Smooth muscle cell (in vitro differentiated cells): Measurements from ENCODE around the gene CLCNKA. TPM values are rescaled to one million over a fixed set of nuclear protein-coding genes. Genes with fewer than 3 reads are reported as not detected.

Source experiments
- DNase-seq: peaks from one replicate; lab custom pipeline; 2025; ENCODE audit not compliant: unreplicated experiment; lab: John Stamatoyannopoulos, UW
- H2AFZ ChIP-seq: fragments of 200-600 bp; sonication (generic); 2 replicates; pipeline ENCODE4 v1.6.0; 2016; ENCODE audit warnings: antibody characterized with exemption, low read depth, mild to moderate bottlenecking
- H3F3A ChIP-seq: fragments of 200-600 bp; sonication (generic); 2 replicates; pipeline ENCODE4 v1.6.0; 2017; ENCODE audit warnings: antibody characterized with exemption, low read depth
- H3K27ac ChIP-seq: fragments of 200-600 bp; sonication (generic); 2 replicates; pipeline ENCODE4 v1.5.1; 2016; ENCODE audit warnings: low read depth, mild to moderate bottlenecking
- H3K27me3 ChIP-seq: fragments of 200-600 bp; sonication (generic); 2 replicates; pipeline ENCODE4 v1.6.1; 2016; ENCODE audit warnings: low read depth, mild to moderate bottlenecking
- H3K36me3 ChIP-seq: fragments of 200-600 bp; sonication (generic); 2 replicates; pipeline ENCODE4 v1.5.1; 2016; ENCODE audit warnings: low read depth
- H3K4me1 ChIP-seq: fragments of 200-600 bp; sonication (generic); 2 replicates; pipeline ENCODE4 v1.5.1; 2016; ENCODE audit warnings: low read depth
- H3K4me2 ChIP-seq: fragments of 200-600 bp; sonication (generic); 2 replicates; pipeline ENCODE4 v1.6.0; 2016; ENCODE audit warnings: mild to moderate bottlenecking
- H3K4me3 ChIP-seq: fragments of 200-600 bp; sonication (generic); 2 replicates; pipeline ENCODE4 v1.5.1; 2016; ENCODE audit warnings: mild to moderate bottlenecking
- H3K79me2 ChIP-seq: fragments of 200-600 bp; sonication (generic); 2 replicates; pipeline ENCODE4 v1.6.0; 2016; ENCODE audit warnings: low read depth, mild to moderate bottlenecking
- H3K9ac ChIP-seq: fragments of 200-600 bp; sonication (generic); 2 replicates; pipeline ENCODE4 v1.6.0; 2016; ENCODE audit warnings: low read depth
- H3K9me3 ChIP-seq: fragments of 200-600 bp; sonication (generic); replicated peaks from 2 replicates; pipeline ENCODE4 v1.5.1; 2016; ENCODE audit warnings: low read depth
- H4K20me1 ChIP-seq: fragments of 200-600 bp; sonication (generic); 2 replicates; pipeline ENCODE4 v1.6.0; 2016; ENCODE audit warnings: low read depth
- WGBS: methylation state at CpG from one replicate; pipeline ENCODE4 v1.1.7; 2016; ENCODE audit warnings: low lambda C conversion rate; 5-methylcytosine and 5-hydroxymethylcytosine counted together
- polyA plus RNA-seq: library from polyadenylated mRNA; unstranded; fragments of >200 nt; fragmentation: Nextera tagmentation; extraction: Ambion mirVana; gene quantifications from 2 replicates; pipeline ENCODE4 v1.2.1, GENCODE V29; 2016
- total RNA-seq: library from RNA; depleted of rRNA; stranded (reverse); fragments of >200 nt; gene quantifications from 2 replicates; pipeline ENCODE4 v1.2.3, GENCODE V29; 2014
- TF ChIP-seq, protein P1 (sequence below): fragments of 200-600 bp; sonication (generic); IDR thresholded peaks from 2 replicates; pipeline ENCODE4 v1.5.1; 2017; ENCODE audit warnings: borderline replicate concordance, mild to moderate bottlenecking, antibody characterized with exemption; ENCODE audit not compliant: insufficient read depth, poor library complexity, severe bottlenecking

Gene CLCNKA
- total and polyA plus RNA-seq, 2 experiments from 2014 or later = 0.46 TPM; not detected in 1

DNA sequence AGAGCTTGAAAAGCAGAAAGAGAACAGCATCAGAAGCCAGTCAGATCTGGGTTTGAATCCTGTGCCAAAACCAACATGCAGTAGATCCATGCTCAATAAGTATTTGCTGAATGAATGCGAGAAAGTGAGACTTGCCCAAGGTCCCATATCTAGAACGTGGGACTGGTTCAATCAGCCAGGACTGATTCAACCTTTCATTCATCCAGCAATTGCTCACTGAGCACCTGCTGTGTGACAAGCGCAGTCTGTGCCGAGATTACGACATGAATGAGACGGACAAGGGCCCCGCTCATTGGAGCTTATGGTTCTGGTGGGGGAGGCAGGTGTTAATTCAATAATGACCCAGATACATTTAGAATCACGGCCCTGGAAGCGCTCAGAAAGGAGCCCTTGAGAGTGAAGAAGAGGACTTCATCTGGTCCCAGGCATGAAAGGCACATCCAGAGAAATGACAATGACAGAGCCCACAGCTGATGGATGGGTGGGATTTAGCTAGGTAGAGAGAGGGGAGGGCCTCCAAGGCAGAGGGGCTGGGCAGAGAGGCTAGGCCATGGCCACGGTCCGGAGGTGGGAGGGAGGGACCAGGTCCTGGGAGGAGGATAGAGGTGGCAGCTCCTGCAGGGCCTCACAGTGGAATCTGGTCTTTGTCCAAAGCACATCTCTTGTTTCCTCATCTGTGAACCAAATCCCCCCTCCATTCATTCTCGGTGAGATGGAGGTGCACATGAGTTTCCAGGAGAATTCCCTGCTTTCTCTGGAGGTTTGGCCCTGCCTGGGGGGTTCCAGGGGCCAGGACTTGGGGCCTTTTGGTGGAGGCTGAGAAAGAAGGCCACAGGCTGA lies 55.8 kb downstream of the CLCNKA start:
- no peak overlapping the region for H3K4me2 ChIP-seq
- H3K27ac ChIP-seq = no peak overlapping the region
- peaks cover 8% of the 10 kb centered on the region for H3K27me3 ChIP-seq
- WGBS = 85% methylated on average over 12 of the region's 12 CpGs
- no peaks in the 10 kb centered on the region for H3F3A ChIP-seq
- no peak overlapping the region for H2AFZ ChIP-seq
- no peaks in the 10 kb centered on the region for H3K79me2 ChIP-seq
- DNase-seq = no peak
- no peak overlapping the region for H3K9ac ChIP-seq
- H3K9me3 ChIP-seq = no peaks in the 10 kb centered on the region
- no peaks in the 10 kb centered on the region for H3K36me3 ChIP-seq
- H4K20me1 ChIP-seq = no peaks in the 10 kb centered on the region
- peaks cover 8% of the 10 kb centered on the region for H3K4me1 ChIP-seq
- no peak overlapping the region for H3K4me3 ChIP-seq
- TF ChIP-seq, protein P1, sequence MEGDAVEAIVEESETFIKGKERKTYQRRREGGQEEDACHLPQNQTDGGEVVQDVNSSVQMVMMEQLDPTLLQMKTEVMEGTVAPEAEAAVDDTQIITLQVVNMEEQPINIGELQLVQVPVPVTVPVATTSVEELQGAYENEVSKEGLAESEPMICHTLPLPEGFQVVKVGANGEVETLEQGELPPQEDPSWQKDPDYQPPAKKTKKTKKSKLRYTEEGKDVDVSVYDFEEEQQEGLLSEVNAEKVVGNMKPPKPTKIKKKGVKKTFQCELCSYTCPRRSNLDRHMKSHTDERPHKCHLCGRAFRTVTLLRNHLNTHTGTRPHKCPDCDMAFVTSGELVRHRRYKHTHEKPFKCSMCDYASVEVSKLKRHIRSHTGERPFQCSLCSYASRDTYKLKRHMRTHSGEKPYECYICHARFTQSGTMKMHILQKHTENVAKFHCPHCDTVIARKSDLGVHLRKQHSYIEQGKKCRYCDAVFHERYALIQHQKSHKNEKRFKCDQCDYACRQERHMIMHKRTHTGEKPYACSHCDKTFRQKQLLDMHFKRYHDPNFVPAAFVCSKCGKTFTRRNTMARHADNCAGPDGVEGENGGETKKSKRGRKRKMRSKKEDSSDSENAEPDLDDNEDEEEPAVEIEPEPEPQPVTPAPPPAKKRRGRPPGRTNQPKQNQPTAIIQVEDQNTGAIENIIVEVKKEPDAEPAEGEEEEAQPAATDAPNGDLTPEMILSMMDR = no peak

DNA sequence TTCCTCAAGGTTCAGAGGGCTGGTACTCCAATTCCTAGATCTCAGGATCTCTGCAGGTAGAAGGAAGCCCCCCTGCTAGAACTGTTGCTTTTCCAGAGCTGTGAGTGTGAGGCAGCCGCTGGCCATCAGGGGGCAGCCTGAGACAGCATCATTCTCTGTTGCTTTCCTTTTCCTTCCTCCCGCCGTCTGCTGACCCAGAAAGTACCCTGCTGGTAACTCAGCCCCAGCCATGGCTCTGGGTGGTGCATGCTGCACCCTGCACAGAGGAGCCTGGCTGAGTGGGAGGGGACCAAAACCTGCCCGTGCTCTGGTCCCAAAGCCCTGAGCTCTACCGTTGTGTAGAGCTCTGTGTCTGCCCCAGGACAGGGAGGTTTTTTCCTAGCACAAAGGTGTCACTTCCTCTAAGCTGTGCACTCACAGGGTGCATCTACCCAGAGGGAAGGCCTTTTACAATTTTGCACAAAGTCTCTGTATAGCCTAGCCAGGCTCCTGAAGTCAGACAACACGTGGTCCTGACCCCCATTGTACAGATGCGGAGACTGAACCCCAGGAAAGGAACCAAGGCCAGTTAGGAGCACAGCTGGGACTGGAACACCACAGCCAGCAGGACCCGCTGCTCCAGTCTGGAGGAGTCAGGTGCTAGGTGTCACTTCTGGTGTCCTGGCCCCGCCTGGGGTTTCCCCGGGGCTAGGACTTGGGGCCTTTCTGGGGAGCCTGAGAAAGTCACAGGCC lies 57.3 kb downstream of the CLCNKA start:
- peak; percentile 35 for DNase-seq
- Histone ChIP-seq H4K20me1 (no peaks in the 10 kb centered on the region), H3K27ac (no peak overlapping the region), H3K4me1 (peaks cover 3% of the 10 kb centered on the region), H3K79me2 (no peaks in the 10 kb centered on the region), H3K27me3 (peaks cover 2% of the 10 kb centered on the region), H3K9ac (no peak overlapping the region), H3K9me3 (no peaks in the 10 kb centered on the region), H3K4me3 (no peak overlapping the region), H3F3A (no peaks in the 10 kb centered on the region), H3K4me2 (no peak overlapping the region), H3K36me3 (no peaks in the 10 kb centered on the region), H2AFZ (no peak overlapping the region)
- 34% methylated on average over 10 of the region's 10 CpGs for WGBS
- TF ChIP-seq, protein P1 = peak; percentile 89

DNA sequence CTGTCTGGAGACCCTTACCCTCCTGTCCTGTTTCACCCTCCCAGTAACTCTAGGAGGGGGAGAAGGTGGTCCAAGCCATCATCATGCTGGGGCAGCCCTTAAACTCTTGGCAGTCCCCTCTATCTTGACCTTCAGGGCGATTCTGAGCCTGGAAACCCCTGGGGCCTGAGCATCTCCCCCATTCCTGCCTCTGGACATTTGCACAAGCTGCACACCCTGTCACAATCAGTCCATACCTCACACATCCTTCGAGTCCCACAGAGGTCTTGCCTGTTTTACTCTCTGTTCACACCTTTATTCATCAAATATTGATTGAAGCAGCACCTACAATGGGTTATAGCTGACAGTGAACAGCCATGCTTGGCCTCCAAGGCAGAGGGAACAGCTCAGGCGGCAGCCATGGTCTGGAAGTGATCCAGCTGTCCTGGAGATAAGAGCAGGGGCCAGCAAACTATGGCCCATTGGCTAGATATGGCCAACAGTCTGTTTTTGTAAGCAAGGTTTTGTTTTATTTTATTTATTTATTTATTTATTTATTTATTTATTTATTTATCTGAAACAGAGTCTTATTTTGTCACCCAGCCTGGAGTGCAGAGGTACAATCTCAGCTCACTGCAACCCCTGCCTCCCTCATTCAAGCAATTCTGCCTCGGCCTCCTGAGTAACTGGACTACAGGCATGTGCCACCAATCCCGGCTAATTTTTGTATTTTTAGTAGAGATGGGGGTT lies 58.8 kb downstream of the CLCNKA start:
- TF ChIP-seq, protein P1 = no peak
- H3K27ac ChIP-seq = no peak overlapping the region

More for the DNA sequence above, 58.8 kb downstream of the CLCNKA start:
- 91% methylated on average over 5 of the region's 5 CpGs for WGBS
- Histone ChIP-seq H3K4me1 (peaks cover 3% of the 10 kb centered on the region), H3K36me3 (no peaks in the 10 kb centered on the region), H3K9me3 (no peaks in the 10 kb centered on the region), H3K79me2 (no peaks in the 10 kb centered on the region), H3K27me3 (no peaks in the 10 kb centered on the region), H3K9ac (no peak overlapping the region), H3F3A (no peaks in the 10 kb centered on the region), H2AFZ (no peak overlapping the region), H3K4me3 (no peak overlapping the region), H3K4me2 (no peak overlapping the region), H4K20me1 (no peaks in the 10 kb centered on the region)
- no peak for DNase-seq
